Measurements from ENCODE around the gene PPP5C. TPM values are rescaled to one million over a fixed set of nuclear protein-coding genes. Genes with fewer than 3 reads are reported as not detected.

PPP5C gene
- total RNA-seq, 2 experiments from 2014 or later = 105 to 118 TPM

DNA sequence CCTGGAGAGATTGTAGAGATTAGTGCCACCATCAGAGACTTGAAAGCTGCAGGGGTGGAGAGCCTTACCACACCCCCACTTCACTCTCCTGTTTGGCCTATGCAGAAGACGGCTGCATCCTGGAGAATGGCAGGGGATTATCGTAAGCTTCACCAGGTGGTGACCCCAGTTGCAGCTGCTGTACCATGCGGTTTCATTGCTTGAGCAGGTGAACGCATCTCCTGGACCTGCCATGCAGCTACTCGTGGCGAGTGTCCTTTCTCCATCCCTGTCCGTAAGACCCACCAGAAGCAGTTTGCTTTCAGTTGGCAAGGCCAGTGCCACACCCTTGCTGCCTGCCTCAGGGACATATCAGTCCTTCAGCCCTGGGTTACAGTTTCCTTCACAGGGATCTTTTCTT is 21.2 kb downstream of the PPP5C start:
- peaks cover 16% of the 10 kb centered on the region for H4K20me1 ChIP-seq (ENCODE audit: insufficient read depth, low read length)
- no TSS peak for BruUV-seq (replicated peaks)
- H3K4me1 ChIP-seq (ENCODE audit: insufficient read depth, low read length, poor library complexity, severe bottlenecking) = no peaks in the 10 kb centered on the region
- H3K9me2 ChIP-seq (ENCODE audit: insufficient read depth, low read length) = no peaks in the 10 kb centered on the region
- intact Hi-C loops (cut with micrococcal nuclease; ENCODE audit: unreplicated experiment) = no loop called here
- no peak overlapping the region for H3K4me3 ChIP-seq (ENCODE audit: low read depth, low read length, poor library complexity, severe bottlenecking)
- peaks cover 52% of the 10 kb centered on the region; the same call in 1 of the 2 replicates for H3K79me2 ChIP-seq (ENCODE audit: insufficient read depth, low read depth, low read length)
- no peak for DNase-seq (ENCODE audit: low spot score)
- no peak overlapping the region for H3K27ac ChIP-seq (ENCODE audit: low read depth, low read length, poor library complexity, severe bottlenecking)
- H3K4me2 ChIP-seq (ENCODE audit: low read length) = no peak overlapping the region
- H2AFZ ChIP-seq (ENCODE audit: low read length) = no peak overlapping the region
- peaks cover 87% of the 10 kb centered on the region for H3K36me3 ChIP-seq (ENCODE audit: insufficient read depth, low read length)
- POLR2A ChIA-PET = interaction anchor here (0.7 kb wide), 1 partner anchor 45 kb away, joined by 3 read pairs; no protein-coding TSS in a partner anchor
- CTCF ChIA-PET (ENCODE audit: unreplicated experiment) = no interaction called here
- TF ChIP-seq, protein P1, sequence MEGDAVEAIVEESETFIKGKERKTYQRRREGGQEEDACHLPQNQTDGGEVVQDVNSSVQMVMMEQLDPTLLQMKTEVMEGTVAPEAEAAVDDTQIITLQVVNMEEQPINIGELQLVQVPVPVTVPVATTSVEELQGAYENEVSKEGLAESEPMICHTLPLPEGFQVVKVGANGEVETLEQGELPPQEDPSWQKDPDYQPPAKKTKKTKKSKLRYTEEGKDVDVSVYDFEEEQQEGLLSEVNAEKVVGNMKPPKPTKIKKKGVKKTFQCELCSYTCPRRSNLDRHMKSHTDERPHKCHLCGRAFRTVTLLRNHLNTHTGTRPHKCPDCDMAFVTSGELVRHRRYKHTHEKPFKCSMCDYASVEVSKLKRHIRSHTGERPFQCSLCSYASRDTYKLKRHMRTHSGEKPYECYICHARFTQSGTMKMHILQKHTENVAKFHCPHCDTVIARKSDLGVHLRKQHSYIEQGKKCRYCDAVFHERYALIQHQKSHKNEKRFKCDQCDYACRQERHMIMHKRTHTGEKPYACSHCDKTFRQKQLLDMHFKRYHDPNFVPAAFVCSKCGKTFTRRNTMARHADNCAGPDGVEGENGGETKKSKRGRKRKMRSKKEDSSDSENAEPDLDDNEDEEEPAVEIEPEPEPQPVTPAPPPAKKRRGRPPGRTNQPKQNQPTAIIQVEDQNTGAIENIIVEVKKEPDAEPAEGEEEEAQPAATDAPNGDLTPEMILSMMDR (conservative IDR thresholded peaks at IDR 0.05; ENCODE audit: low read length) = no peak
- TF ChIP-seq EZH2phosphoT487 (IDR thresholded peaks at IDR 0.05; ENCODE audit: borderline replicate concordance, low read depth, low read length) = no peak
- H3K9me3 ChIP-seq (ENCODE audit: low read length) = no peaks in the 10 kb centered on the region

DNA sequence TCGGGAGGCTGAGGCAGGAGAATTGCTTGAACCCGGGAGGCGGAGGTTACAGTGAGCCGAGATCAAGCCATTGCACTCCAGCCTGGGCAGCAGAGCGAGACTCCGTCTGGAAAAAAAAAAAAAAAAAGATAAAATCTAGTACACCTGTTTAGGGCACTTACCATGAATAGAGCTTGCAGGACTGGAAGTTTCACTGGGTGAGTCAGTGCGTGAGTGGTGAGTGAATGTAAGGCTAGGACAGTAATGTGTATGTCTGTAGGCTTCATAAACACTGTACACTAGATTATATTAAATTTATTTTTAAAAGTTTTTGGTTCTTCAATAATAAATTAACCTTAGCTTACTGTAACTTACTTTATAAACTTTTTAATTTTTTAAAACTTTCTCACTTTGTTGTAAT is 22.9 kb downstream of the PPP5C start:
- no TSS peak for BruUV-seq (replicated peaks)
- no peak for DNase-seq (ENCODE audit: low spot score)
- H3K4me1 ChIP-seq (ENCODE audit: insufficient read depth, low read length, poor library complexity, severe bottlenecking) = no peaks in the 10 kb centered on the region
- H3K27ac ChIP-seq (ENCODE audit: low read depth, low read length, poor library complexity, severe bottlenecking) = no peak overlapping the region
- intact Hi-C loops (cut with micrococcal nuclease; ENCODE audit: unreplicated experiment) = no loop called here
- no peaks in the 10 kb centered on the region for H3K9me3 ChIP-seq (ENCODE audit: low read length)
- ChIA-PET CTCF (ENCODE audit: unreplicated experiment) (no interaction called here), POLR2A (interaction anchor here (0.6 to 1.1 kb wide), 5 partner anchors 14 to 169 kb away, joined by 3 read pairs; no protein-coding TSS in a partner anchor)
- H3K36me3 ChIP-seq (ENCODE audit: insufficient read depth, low read length) = peaks cover 78% of the 10 kb centered on the region
- no peak overlapping the region for H2AFZ ChIP-seq (ENCODE audit: low read length)
- H3K4me2 ChIP-seq (ENCODE audit: low read length) = no peak overlapping the region
- H3K79me2 ChIP-seq (ENCODE audit: insufficient read depth, low read depth, low read length) = peaks cover 41% of the 10 kb centered on the region; the same call in 1 of the 2 replicates
- no peaks in the 10 kb centered on the region for H3K9me2 ChIP-seq (ENCODE audit: insufficient read depth, low read length)
- peaks cover 11% of the 10 kb centered on the region for H4K20me1 ChIP-seq (ENCODE audit: insufficient read depth, low read length)
- no peak for TF ChIP-seq EZH2phosphoT487 (IDR thresholded peaks at IDR 0.05; ENCODE audit: borderline replicate concordance, low read depth, low read length)
- TF ChIP-seq, protein P1 (conservative IDR thresholded peaks at IDR 0.05; ENCODE audit: low read length) = no peak
- H3K4me3 ChIP-seq (ENCODE audit: low read depth, low read length, poor library complexity, severe bottlenecking) = no peak overlapping the region

DNA sequence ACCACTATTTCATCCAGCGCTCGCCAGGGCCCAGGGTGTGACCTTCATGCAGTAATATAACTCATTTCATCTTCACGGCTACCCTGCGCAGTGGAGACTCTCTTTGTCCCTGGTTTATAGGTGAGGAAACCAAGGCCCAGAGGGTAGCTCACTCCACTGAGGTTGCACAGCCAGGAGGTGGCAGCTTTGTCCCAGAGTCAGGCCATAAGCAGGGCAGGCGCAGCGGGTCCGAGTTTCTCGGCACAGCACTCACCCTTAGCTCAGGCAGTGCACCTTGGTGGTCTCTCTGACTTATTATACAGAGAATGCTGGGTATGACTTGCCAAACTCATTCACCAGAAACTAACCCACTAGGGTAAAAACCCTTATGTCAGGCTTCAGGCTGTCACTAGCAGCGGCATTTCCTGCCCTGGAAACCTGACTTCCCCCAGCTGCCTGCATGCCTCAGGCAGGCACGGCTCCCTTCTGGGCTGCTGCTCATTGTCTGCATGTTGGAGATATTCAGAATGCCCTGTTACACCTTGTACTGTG is 24.5 kb downstream of the PPP5C start:
- H3K79me2 ChIP-seq (ENCODE audit: insufficient read depth, low read depth, low read length) = peaks cover 41% of the 10 kb centered on the region; the same call in 1 of the 2 replicates

More for the DNA sequence above, 24.5 kb downstream of the PPP5C start:
- intact Hi-C loops (cut with micrococcal nuclease; ENCODE audit: unreplicated experiment) = no loop called here
- TF ChIP-seq, protein P1 (conservative IDR thresholded peaks at IDR 0.05; ENCODE audit: low read length) = 0 out of 2 replicates have a peak, but pooled peaks have one; percentile 24
- TF ChIP-seq EZH2phosphoT487 (IDR thresholded peaks at IDR 0.05; ENCODE audit: borderline replicate concordance, low read depth, low read length) = no peak
- Histone ChIP-seq H3K9me2 (ENCODE audit: insufficient read depth, low read length) (no peaks in the 10 kb centered on the region), H3K4me2 (ENCODE audit: low read length) (no peak overlapping the region), H3K27ac (ENCODE audit: low read depth, low read length, poor library complexity, severe bottlenecking) (no peak overlapping the region), H4K20me1 (ENCODE audit: insufficient read depth, low read length) (peaks cover 11% of the 10 kb centered on the region), H3K9me3 (ENCODE audit: low read length) (no peaks in the 10 kb centered on the region), H2AFZ (ENCODE audit: low read length) (no peak overlapping the region), H3K4me1 (ENCODE audit: insufficient read depth, low read length, poor library complexity, severe bottlenecking) (no peaks in the 10 kb centered on the region), H3K4me3 (ENCODE audit: low read depth, low read length, poor library complexity, severe bottlenecking) (no peak overlapping the region), H3K36me3 (ENCODE audit: insufficient read depth, low read length) (peaks cover 77% of the 10 kb centered on the region)
- ChIA-PET POLR2A (no interaction called here), CTCF (ENCODE audit: unreplicated experiment) (no interaction called here)
- no TSS peak for BruUV-seq (replicated peaks)
- DNase-seq (ENCODE audit: low spot score) = no peak

Data from OCI-LY7 (cell line).